ENCODE measurements around the gene CCDC12.
A peak's percentile ranks its signal among the peaks of the same experiment; 100 is the strongest.

The CCDC12 gene

DNA sequence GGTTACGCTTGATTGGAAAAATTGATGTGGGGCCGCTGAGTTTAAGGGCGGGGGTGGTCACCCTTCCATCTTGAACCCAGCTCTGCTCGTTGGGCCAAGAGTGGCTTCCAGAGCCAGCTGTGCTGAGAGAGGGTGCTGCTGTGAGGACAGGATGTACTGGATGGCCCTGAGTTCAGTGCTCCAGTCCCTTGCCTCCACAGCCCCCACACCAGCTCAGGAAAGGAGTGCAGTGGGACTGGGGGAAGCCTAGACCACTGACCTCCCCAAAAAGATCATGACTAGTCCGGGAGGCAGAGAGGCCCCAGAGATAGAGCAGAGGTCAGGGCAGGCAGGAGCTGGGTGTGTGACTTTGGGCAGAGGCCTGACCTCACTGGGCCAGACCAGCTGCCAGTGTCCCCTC, 103.0 kb downstream of the CCDC12 start:
- intact Hi-C loops (cut with DNase I; ENCODE audit: low total_unique reads): no loop called here
- H3K27ac ChIP-seq: peak overlapping the region; percentile 77 to 81
- DNase-seq: no peak
- H3K4me1 ChIP-seq: peaks cover 0 to 72% (median 56%) of the 10 kb centered on the region in 4 donors
- no peak for TF ChIP-seq CTCF (IDR thresholded peaks at IDR 0.05)
- no peak overlapping the region for H3K4me3 ChIP-seq
- H3K36me3 ChIP-seq: no peaks in the 10 kb centered on the region
- no peaks in the 10 kb centered on the region for H3K9me3 ChIP-seq
- no peaks in the 10 kb centered on the region for H3K27me3 ChIP-seq

All from tibial artery (tissue), 4 donors.